ENCODE measurements around the gene SLIT1.

The SLIT1 gene

GRCh38 chr10:97003151-97003803, 182.5 kb downstream of the SLIT1 start:
- Histone ChIP-seq H3K9me3 (ENCODE audit: control insufficient read depth, low read length) (no peaks in the 10 kb centered on the region), H3K4me1 (ENCODE audit: control insufficient read depth, insufficient read depth, low read length, poor library complexity, severe bottlenecking) (no peaks in the 10 kb centered on the region), H3K27me3 (replicated peaks; ENCODE audit: control insufficient read depth, insufficient read depth, low read length, poor library complexity, severe bottlenecking) (peaks cover 3% of the 10 kb centered on the region), H3K36me3 (ENCODE audit: control insufficient read depth, insufficient read depth, low read length) (no peaks in the 10 kb centered on the region), H3K4me3 (ENCODE audit: insufficient read depth, low read depth, low read length, poor library complexity, severe bottlenecking) (no peak overlapping the region), H3K27ac (ENCODE audit: insufficient read depth, low read length, poor library complexity, severe bottlenecking) (no peak overlapping the region)
- DNase-seq, result no peak

- no peaks in the 10 kb centered on the region for H3K36me3 ChIP-seq (ENCODE audit: control insufficient read depth, insufficient read depth, low read length)
- DNase-seq, result no peak
- H3K4me3 ChIP-seq (ENCODE audit: insufficient read depth, low read depth, low read length, poor library complexity, severe bottlenecking), result no peak overlapping the region
- H3K27me3 ChIP-seq (replicated peaks; ENCODE audit: control insufficient read depth, insufficient read depth, low read length, poor library complexity, severe bottlenecking), result no peaks in the 10 kb centered on the region
- no peaks in the 10 kb centered on the region for H3K4me1 ChIP-seq (ENCODE audit: control insufficient read depth, insufficient read depth, low read length, poor library complexity, severe bottlenecking)
- H3K27ac ChIP-seq (ENCODE audit: insufficient read depth, low read length, poor library complexity, severe bottlenecking), result no peak overlapping the region
- H3K9me3 ChIP-seq (ENCODE audit: control insufficient read depth, low read length), result no peaks in the 10 kb centered on the region
Measured at GRCh38 chr10:97002670-97003069, 183.1 kb downstream of the SLIT1 start.

GRCh38 chr10:97001183-97001991, 184.4 kb downstream of the SLIT1 start:
- DNase-seq, result no peak
- H3K36me3 ChIP-seq (ENCODE audit: control insufficient read depth, insufficient read depth, low read length), result no peaks in the 10 kb centered on the region
- no peaks in the 10 kb centered on the region for H3K4me1 ChIP-seq (ENCODE audit: control insufficient read depth, insufficient read depth, low read length, poor library complexity, severe bottlenecking)
- no peaks in the 10 kb centered on the region for H3K9me3 ChIP-seq (ENCODE audit: control insufficient read depth, low read length)
- no peak overlapping the region for H3K4me3 ChIP-seq (ENCODE audit: insufficient read depth, low read depth, low read length, poor library complexity, severe bottlenecking)
- no peaks in the 10 kb centered on the region for H3K27me3 ChIP-seq (replicated peaks; ENCODE audit: control insufficient read depth, insufficient read depth, low read length, poor library complexity, severe bottlenecking)
- H3K27ac ChIP-seq (ENCODE audit: insufficient read depth, low read length, poor library complexity, severe bottlenecking), result no peak overlapping the region

DNA sequence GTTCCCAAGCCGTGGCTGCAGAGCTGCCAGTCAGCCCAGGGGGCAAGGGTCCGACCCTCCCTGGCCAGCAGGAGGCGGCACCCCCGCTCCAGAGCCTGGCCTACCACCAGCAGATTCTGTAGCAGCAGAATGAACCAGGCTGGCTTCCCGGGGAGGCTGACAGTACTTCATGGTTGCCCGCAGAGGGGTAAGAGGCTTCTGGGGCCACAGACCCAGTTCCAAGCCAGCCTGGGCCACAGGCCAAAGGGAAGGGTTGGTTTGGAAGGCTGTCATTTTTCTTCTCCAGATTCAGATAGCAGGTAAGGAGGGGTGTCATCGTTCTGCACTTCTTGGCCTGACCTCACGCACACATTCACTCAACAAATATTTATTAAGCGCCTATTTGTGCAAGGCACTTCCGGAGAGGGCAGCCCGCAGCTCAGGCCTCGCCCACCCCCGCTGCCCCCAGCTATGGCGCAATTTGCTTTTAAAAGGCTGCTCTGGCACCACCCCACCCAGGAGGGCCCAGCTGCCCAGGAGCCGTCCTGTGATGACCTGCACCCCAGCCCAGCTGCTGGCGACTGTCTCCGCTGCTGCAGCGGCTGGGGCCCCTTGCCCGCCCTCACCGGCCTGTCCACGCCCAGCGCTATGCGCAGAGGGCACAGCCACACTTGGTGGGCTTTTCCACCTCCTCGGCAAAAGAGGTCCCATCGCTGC, 185.1 kb downstream of the SLIT1 start:
- Histone ChIP-seq H3K27ac (ENCODE audit: insufficient read depth, low read length, poor library complexity, severe bottlenecking) (no peak overlapping the region), H3K36me3 (ENCODE audit: control insufficient read depth, insufficient read depth, low read length) (no peaks in the 10 kb centered on the region), H3K9me3 (ENCODE audit: control insufficient read depth, low read length) (no peaks in the 10 kb centered on the region), H3K4me1 (ENCODE audit: control insufficient read depth, insufficient read depth, low read length, poor library complexity, severe bottlenecking) (no peaks in the 10 kb centered on the region), H3K4me3 (ENCODE audit: insufficient read depth, low read depth, low read length, poor library complexity, severe bottlenecking) (no peak overlapping the region), H3K27me3 (replicated peaks; ENCODE audit: control insufficient read depth, insufficient read depth, low read length, poor library complexity, severe bottlenecking) (no peaks in the 10 kb centered on the region)
- DNase-seq, result no peak

GRCh38 chr10:96999987-97000386, 185.8 kb downstream of the SLIT1 start:
- H3K4me1 ChIP-seq (ENCODE audit: control insufficient read depth, insufficient read depth, low read length, poor library complexity, severe bottlenecking), result no peaks in the 10 kb centered on the region
- no peaks in the 10 kb centered on the region for H3K36me3 ChIP-seq (ENCODE audit: control insufficient read depth, insufficient read depth, low read length)
- DNase-seq, result no peak
- H3K27ac ChIP-seq (ENCODE audit: insufficient read depth, low read length, poor library complexity, severe bottlenecking), result no peak overlapping the region
- H3K4me3 ChIP-seq (ENCODE audit: insufficient read depth, low read depth, low read length, poor library complexity, severe bottlenecking), result no peak overlapping the region
- H3K27me3 ChIP-seq (replicated peaks; ENCODE audit: control insufficient read depth, insufficient read depth, low read length, poor library complexity, severe bottlenecking), result no peaks in the 10 kb centered on the region
- H3K9me3 ChIP-seq (ENCODE audit: control insufficient read depth, low read length), result no peaks in the 10 kb centered on the region

DNA sequence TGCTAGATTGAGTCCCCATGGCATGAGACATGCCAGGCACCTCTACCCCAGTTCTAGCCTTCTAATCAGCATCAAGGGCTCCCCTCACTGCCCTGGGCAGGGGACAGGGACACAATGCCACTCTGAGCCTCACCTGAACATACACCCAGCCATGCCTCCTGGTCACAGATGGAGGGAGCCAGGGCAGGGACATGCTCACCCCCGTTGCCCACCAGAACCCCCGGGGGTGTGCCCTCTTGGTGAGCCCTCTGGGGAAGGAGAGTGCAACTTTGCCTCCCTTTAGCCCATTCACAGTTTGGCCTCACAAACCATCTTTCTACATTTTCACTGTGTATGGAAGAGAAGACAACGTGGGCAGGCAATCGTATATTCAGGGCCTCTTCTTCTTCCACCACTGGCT, 186.4 kb downstream of the SLIT1 start:
- no peaks in the 10 kb centered on the region for H3K27me3 ChIP-seq (replicated peaks; ENCODE audit: control insufficient read depth, insufficient read depth, low read length, poor library complexity, severe bottlenecking)
- H3K4me1 ChIP-seq (ENCODE audit: control insufficient read depth, insufficient read depth, low read length, poor library complexity, severe bottlenecking), result no peaks in the 10 kb centered on the region
- no peak overlapping the region for H3K27ac ChIP-seq (ENCODE audit: insufficient read depth, low read length, poor library complexity, severe bottlenecking)
- H3K4me3 ChIP-seq (ENCODE audit: insufficient read depth, low read depth, low read length, poor library complexity, severe bottlenecking), result no peak overlapping the region
- no peaks in the 10 kb centered on the region for H3K9me3 ChIP-seq (ENCODE audit: control insufficient read depth, low read length)
- H3K36me3 ChIP-seq (ENCODE audit: control insufficient read depth, insufficient read depth, low read length), result no peaks in the 10 kb centered on the region
- no peak for DNase-seq

GRCh38 chr10:96998329-96998888, 187.3 kb downstream of the SLIT1 start:
- Histone ChIP-seq H3K4me3 (ENCODE audit: insufficient read depth, low read depth, low read length, poor library complexity, severe bottlenecking) (no peak overlapping the region), H3K27ac (ENCODE audit: insufficient read depth, low read length, poor library complexity, severe bottlenecking) (no peak overlapping the region), H3K9me3 (ENCODE audit: control insufficient read depth, low read length) (no peaks in the 10 kb centered on the region), H3K27me3 (replicated peaks; ENCODE audit: control insufficient read depth, insufficient read depth, low read length, poor library complexity, severe bottlenecking) (no peaks in the 10 kb centered on the region), H3K4me1 (ENCODE audit: control insufficient read depth, insufficient read depth, low read length, poor library complexity, severe bottlenecking) (no peaks in the 10 kb centered on the region), H3K36me3 (ENCODE audit: control insufficient read depth, insufficient read depth, low read length) (no peaks in the 10 kb centered on the region)
- DNase-seq, result no peak

DNA sequence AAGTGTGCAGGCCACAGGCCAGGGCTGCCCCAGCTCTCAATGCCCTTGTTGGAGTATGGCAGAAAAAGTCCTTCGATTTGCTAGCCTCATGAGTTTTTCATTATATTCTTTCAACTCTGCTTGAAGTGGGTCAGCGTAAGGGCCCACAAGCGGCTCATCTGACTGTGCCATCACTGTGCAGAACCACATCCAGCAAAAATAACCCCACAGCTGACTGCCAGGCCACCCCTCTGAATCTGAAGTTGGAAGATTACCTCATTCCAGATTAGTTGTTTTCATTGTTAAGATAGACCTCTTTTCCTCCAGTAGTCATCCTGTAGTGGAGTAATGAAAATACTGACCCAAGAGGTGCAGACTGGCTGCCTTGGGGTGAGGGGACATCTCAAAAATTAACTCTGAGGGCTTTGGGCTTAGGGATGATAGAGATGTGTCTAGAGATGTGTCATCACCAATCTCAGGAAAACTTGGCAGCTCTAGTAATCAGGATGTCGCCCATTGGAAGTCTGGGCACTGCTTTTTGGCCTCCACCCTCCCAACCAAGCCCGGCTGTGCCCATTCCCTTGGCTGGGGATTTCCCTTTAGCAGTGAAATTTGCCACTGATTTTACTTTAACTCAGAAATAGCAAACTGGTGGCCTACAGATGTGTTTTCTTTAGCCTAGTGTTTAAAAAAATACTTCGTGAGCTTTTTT, 189.3 kb downstream of the SLIT1 start:
- Histone ChIP-seq H3K27ac (ENCODE audit: insufficient read depth, low read length, poor library complexity, severe bottlenecking) (no peak overlapping the region), H3K4me3 (ENCODE audit: insufficient read depth, low read depth, low read length, poor library complexity, severe bottlenecking) (no peak overlapping the region), H3K36me3 (ENCODE audit: control insufficient read depth, insufficient read depth, low read length) (no peaks in the 10 kb centered on the region), H3K27me3 (replicated peaks; ENCODE audit: control insufficient read depth, insufficient read depth, low read length, poor library complexity, severe bottlenecking) (no peaks in the 10 kb centered on the region), H3K9me3 (ENCODE audit: control insufficient read depth, low read length) (no peaks in the 10 kb centered on the region), H3K4me1 (ENCODE audit: control insufficient read depth, insufficient read depth, low read length, poor library complexity, severe bottlenecking) (no peaks in the 10 kb centered on the region)
- no peak for DNase-seq

GRCh38 chr10:96995851-96996250, 189.9 kb downstream of the SLIT1 start:
- DNase-seq, result no peak
- no peak overlapping the region for H3K27ac ChIP-seq (ENCODE audit: insufficient read depth, low read length, poor library complexity, severe bottlenecking)
- no peak overlapping the region for H3K4me3 ChIP-seq (ENCODE audit: insufficient read depth, low read depth, low read length, poor library complexity, severe bottlenecking)
- H3K4me1 ChIP-seq (ENCODE audit: control insufficient read depth, insufficient read depth, low read length, poor library complexity, severe bottlenecking), result no peaks in the 10 kb centered on the region
- H3K36me3 ChIP-seq (ENCODE audit: control insufficient read depth, insufficient read depth, low read length), result no peaks in the 10 kb centered on the region
- H3K27me3 ChIP-seq (replicated peaks; ENCODE audit: control insufficient read depth, insufficient read depth, low read length, poor library complexity, severe bottlenecking), result no peaks in the 10 kb centered on the region
- H3K9me3 ChIP-seq (ENCODE audit: control insufficient read depth, low read length), result no peaks in the 10 kb centered on the region

All from effector memory CD4-positive, alpha-beta T cell (primary cell).